Activated T-helper 1 cell treated with anti-CD3 and anti-CD28 coated beads, Interleukin-2, amount 50 U/mL, for 16 hours (primary cell): Measurements from ENCODE around the gene LDHAL6B.

Source experiments
- DNase-seq, 2 donors: peaks; one replicate each; pipeline ENCODE4 v3.0.0-alpha.2; 2020; ENCODE audit warnings: low read depth in 1 of 2, low spot score in 1 of 2

The LDHAL6B gene

GRCh38 chr15:59176653-59177316 lies 29.9 kb upstream of the LDHAL6B start:
- DNase-seq, result no peak

GRCh38 chr15:59177317-59177660 lies 29.4 kb upstream of the LDHAL6B start:
- no peak for DNase-seq

- no peak for DNase-seq
Observed at GRCh38 chr15:59178151-59178695, 28.4 kb upstream of the LDHAL6B start.

GRCh38 chr15:59179717-59180116 lies 26.9 kb upstream of the LDHAL6B start:
- DNase-seq, result no peak

GRCh38 chr15:59180945-59181600 lies 25.6 kb upstream of the LDHAL6B start:
- DNase-seq, result no peak

- DNase-seq, result no peak
Observed at GRCh38 chr15:59185725-59186124, 20.9 kb upstream of the LDHAL6B start.

GRCh38 chr15:59186501-59186900 lies 20.1 kb upstream of the LDHAL6B start:
- no peak for DNase-seq

- DNase-seq, result no peak
Observed at GRCh38 chr15:59189241-59189640, 17.4 kb upstream of the LDHAL6B start.

GRCh38 chr15:59190291-59190690 lies 16.4 kb upstream of the LDHAL6B start:
- DNase-seq, result no peak

GRCh38 chr15:59191855-59192237 lies 14.8 kb upstream of the LDHAL6B start:
- DNase-seq, result no peak

- DNase-seq, result no peak
Observed at GRCh38 chr15:59194639-59195325, 11.9 kb upstream of the LDHAL6B start.

GRCh38 chr15:59196416-59196815 lies 10.2 kb upstream of the LDHAL6B start:
- no peak for DNase-seq

- DNase-seq, result no peak
Observed at GRCh38 chr15:59197454-59197853, 9.2 kb upstream of the LDHAL6B start.

- no peak for DNase-seq
Observed at GRCh38 chr15:59199626-59200465, 6.8 kb upstream of the LDHAL6B start.

GRCh38 chr15:59200560-59200959 lies 6.1 kb upstream of the LDHAL6B start:
- no peak for DNase-seq

- no peak for DNase-seq
Observed at GRCh38 chr15:59203008-59203407, 3.6 kb upstream of the LDHAL6B start.

- DNase-seq, result no peak
Observed at GRCh38 chr15:59203657-59204056, 3.0 kb upstream of the LDHAL6B start.

- DNase-seq, result no peak
Observed at GRCh38 chr15:59205839-59206622, 612 bp upstream of the LDHAL6B start.

- no peak for DNase-seq
Observed at GRCh38 chr15:59208613-59209249, 2.1 kb downstream of the LDHAL6B start.

- DNase-seq, result no peak
Observed at GRCh38 chr15:59210186-59210585, 3.5 kb downstream of the LDHAL6B start.
